IMR-90 (cell line): Measurements from ENCODE around the gene CARS2. TPM values are rescaled to one million over a fixed set of nuclear protein-coding genes. Genes with fewer than 3 reads are reported as not detected.

Experiments
- ATAC-seq: fragments of 200-7000 bp; cut with Tn5 transposase; 2 replicates; pipeline ENCODE4 v1.9.1; 2020; ENCODE audit warnings: low read depth, mild to moderate bottlenecking, moderate library complexity
- BruUV-seq: library from RNA; stranded (reverse); fragments of 400-500 nt; replicated peaks from 2 replicates; lab custom pipeline; 2021; lab: Mats Ljungman, UMichigan
- CTCF ChIA-PET: fragments of 300-600 bp; formaldehyde crosslinking; extraction: SDS; loops from one replicate; lab custom pipeline; 2021; ENCODE audit warnings: antibody characterized with exemption; lab: Yijun Ruan, JAX
- POLR2A ChIA-PET: fragments of 300-600 bp; sonication (Branson Sonifier 250); formaldehyde crosslinking; loops from one replicate; lab custom pipeline; 2022; ENCODE audit warnings: antibody characterized with exemption; ENCODE audit not compliant: unreplicated experiment; lab: Charles Lee
- DNase-seq: peaks from one replicate; pipeline ENCODE4 v3.0.0; 2013
- H2AFZ ChIP-seq: replicated peaks from 2 replicates; pipeline ENCODE3; 2013; ENCODE audit warnings: low read length, mild to moderate bottlenecking; ENCODE audit not compliant: poor library complexity
- H2AK5ac ChIP-seq: 2 replicates; pipeline ENCODE4 v1.6.1; 2013; ENCODE audit warnings: low read depth, low read length, inconsistent platforms
- H2AK9ac ChIP-seq: replicated peaks from 2 replicates; pipeline ENCODE3; 2013; ENCODE audit warnings: mild to moderate bottlenecking, low read depth, low read length, moderate library complexity; ENCODE audit not compliant: poor library complexity
- H2BK120ac ChIP-seq: 2 replicates; pipeline ENCODE4 v1.6.1; 2013; ENCODE audit warnings: low read depth, low read length, inconsistent platforms
- H2BK15ac ChIP-seq: 3 replicates; pipeline ENCODE4 v1.6.1; 2013; ENCODE audit warnings: low read depth, low read length, inconsistent platforms
- H2BK20ac ChIP-seq: 2 replicates; pipeline ENCODE4 v1.6.1; 2013; ENCODE audit warnings: low read depth, mild to moderate bottlenecking, inconsistent platforms, low read length, moderate library complexity
- H2BK5ac ChIP-seq: 2 replicates; pipeline ENCODE4 v1.6.1; 2013; ENCODE audit warnings: mild to moderate bottlenecking, low read depth, low read length, inconsistent platforms; ENCODE audit not compliant: poor library complexity, severe bottlenecking
- H3K14ac ChIP-seq: replicated peaks from 2 replicates; pipeline ENCODE4 v1.6.1; 2013; ENCODE audit warnings: low read depth, low read length, inconsistent platforms
- H3K18ac ChIP-seq: 2 replicates; pipeline ENCODE4 v1.6.1; 2013; ENCODE audit warnings: low read depth, low read length, control low read depth
- H3K23ac ChIP-seq: 2 replicates; pipeline ENCODE4 v1.6.1; 2013; ENCODE audit warnings: low read depth, low read length, inconsistent platforms
- H3K27ac ChIP-seq: 2 replicates; pipeline ENCODE4 v1.5.1; 2013; ENCODE audit warnings: mild to moderate bottlenecking, control low read depth, low read length; ENCODE audit not compliant: insufficient read depth
- H3K27me3 ChIP-seq: 2 replicates; pipeline ENCODE4 v1.6.1; 2013; ENCODE audit warnings: low read length; ENCODE audit not compliant: control insufficient read depth, insufficient read depth
- H3K36me3 ChIP-seq: 2 replicates; pipeline ENCODE4 v1.6.1; 2013; ENCODE audit warnings: low read length, mixed read lengths; ENCODE audit not compliant: control insufficient read depth, insufficient read depth
- H3K4ac ChIP-seq: 2 replicates; pipeline ENCODE4 v1.6.1; 2013; ENCODE audit warnings: low read depth, low read length, inconsistent platforms
- H3K4me1 ChIP-seq: 2 replicates; pipeline ENCODE4 v1.6.1; 2013; ENCODE audit warnings: low read length, mixed read lengths; ENCODE audit not compliant: control insufficient read depth, insufficient read depth
- H3K4me2 ChIP-seq: 2 replicates; pipeline ENCODE4 v1.6.1; 2013; ENCODE audit warnings: low read depth, mild to moderate bottlenecking, control low read depth, low read length, moderate library complexity
- H3K4me3 ChIP-seq: 2 replicates; pipeline ENCODE4 v1.5.1; 2013; ENCODE audit warnings: low read depth, mild to moderate bottlenecking, control low read depth, low read length, moderate library complexity; ENCODE audit not compliant: insufficient read depth
- H3K56ac ChIP-seq: 2 replicates; pipeline ENCODE4 v1.6.1; 2013; ENCODE audit warnings: low read length, inconsistent platforms; ENCODE audit not compliant: insufficient read depth; ENCODE audit errors: extremely low read depth
- H3K79me1 ChIP-seq, 2 experiments: 2 replicates each; pipeline ENCODE4 v1.6.1; 2013; ENCODE audit warnings: low read length in 2 of 2, inconsistent platforms in 1 of 2, low read depth in 1 of 2
- H3K9ac ChIP-seq: 2 replicates; pipeline ENCODE4 v1.6.1; 2013; ENCODE audit warnings: low read depth, low read length, control low read depth
- H3K9me1 ChIP-seq: 2 replicates; pipeline ENCODE4 v1.6.1; 2013; ENCODE audit warnings: low read length, inconsistent platforms; ENCODE audit not compliant: insufficient read depth
- H3K9me3 ChIP-seq: 2 replicates; pipeline ENCODE4 v1.6.1; 2013; ENCODE audit warnings: low read length; ENCODE audit not compliant: control insufficient read depth, insufficient read depth
- H4K20me1 ChIP-seq: 2 replicates; pipeline ENCODE4 v1.6.1; 2013; ENCODE audit warnings: low read length, inconsistent platforms; ENCODE audit not compliant: insufficient read depth
- H4K5ac ChIP-seq: 2 replicates; pipeline ENCODE4 v1.6.1; 2013; ENCODE audit warnings: mild to moderate bottlenecking, low read depth, low read length, control low read depth
- H4K8ac ChIP-seq, 2 experiments: 2 replicates each; pipeline ENCODE4 v1.6.1; 2013; ENCODE audit warnings: low read depth in 2 of 2, low read length in 2 of 2, control low read depth in 1 of 2, inconsistent platforms in 1 of 2
- H4K91ac ChIP-seq: 2 replicates; pipeline ENCODE4 v1.6.1; 2013; ENCODE audit warnings: low read depth, low read length, inconsistent platforms; ENCODE audit not compliant: insufficient read depth
- BHLHE40 ChIP-seq: fragments of 150-350 bp; IDR thresholded peaks from 2 replicates; pipeline ENCODE4 v1.6.1; 2016; ENCODE audit warnings: mild to moderate bottlenecking, low read depth, low read length
- CEBPB ChIP-seq: IDR thresholded peaks from 2 replicates; pipeline ENCODE4 v1.6.1; 2012; ENCODE audit warnings: low read depth, low read length, improper control_type of control experiment
- CHD1 ChIP-seq: IDR thresholded peaks from 2 replicates; pipeline ENCODE4 v1.6.1; 2012; ENCODE audit warnings: low read depth, low read length, improper control_type of control experiment
- FOS ChIP-seq: fragments of 150-350 bp; IDR thresholded peaks from 2 replicates; pipeline ENCODE4 v1.6.1; 2016; ENCODE audit warnings: low read depth, low read length
- MAFK ChIP-seq: IDR thresholded peaks from 2 replicates; pipeline ENCODE4 v1.6.1; 2012; ENCODE audit warnings: low read depth, low read length, improper control_type of control experiment
- MAZ ChIP-seq: IDR thresholded peaks from 2 replicates; pipeline ENCODE4 v1.6.1; 2012; ENCODE audit warnings: low read depth, mild to moderate bottlenecking, low read length, improper control_type of control experiment, moderate library complexity, borderline replicate concordance
- MXI1 ChIP-seq: IDR thresholded peaks from 2 replicates; pipeline ENCODE4 v1.6.1; 2012; ENCODE audit warnings: low read depth, mild to moderate bottlenecking, low read length, moderate library complexity, borderline replicate concordance
- NFE2L2 ChIP-seq: fragments of 150-350 bp; IDR thresholded peaks from 2 replicates; pipeline ENCODE4 v1.6.1; 2016; ENCODE audit warnings: low read depth, mild to moderate bottlenecking, low read length
- POLR2A ChIP-seq: IDR thresholded peaks from 2 replicates; pipeline ENCODE4 v1.6.1; 2012; ENCODE audit warnings: mild to moderate bottlenecking, low read depth, low read length
- RAD21 ChIP-seq: IDR thresholded peaks from 2 replicates; pipeline ENCODE4 v1.6.1; 2012; ENCODE audit warnings: low read length, improper control_type of control experiment
- RCOR1 ChIP-seq: IDR thresholded peaks from 2 replicates; pipeline ENCODE4 v1.6.1; 2012; ENCODE audit warnings: mild to moderate bottlenecking, low read length, improper control_type of control experiment; ENCODE audit not compliant: insufficient replicate concordance
- RFX5 ChIP-seq: IDR thresholded peaks from 2 replicates; pipeline ENCODE4 v1.8.0; 2012; ENCODE audit warnings: low read depth, mild to moderate bottlenecking, low read length, moderate library complexity
- SMC3 ChIP-seq: fragments of 150-350 bp; IDR thresholded peaks from 2 replicates; pipeline ENCODE4 v1.6.1; 2016; ENCODE audit warnings: low read depth, mild to moderate bottlenecking, antibody characterized with exemption, low read length, moderate library complexity
- whole genome bisulfite sequencing, 2 experiments: methylation state at CpG; one replicate each; pipeline versions ENCODE4 v1.1.5 to v1.1.7; 2013; ENCODE audit warnings: missing lambda C conversion rate in 2 of 2; ENCODE audit not compliant: insufficient read length in 1 of 2; ENCODE audit errors: extremely low coverage in 2 of 2; 5-methylcytosine and 5-hydroxymethylcytosine counted together
- dilution Hi-C: fragments of 300-500 bp; cut with HindIII; formaldehyde crosslinking; loops from one replicate; pipeline ENCODE4 v1.14.3; 2018; ENCODE audit warnings: low sequenced_read_pairs; ENCODE audit not compliant: unreplicated experiment
- in situ Hi-C: fragments of 300-500 bp; cut with MboI; formaldehyde crosslinking; loops from 3 replicates; pipeline ENCODE4 v1.14.3; 2019; ENCODE audit warnings: low sequenced_read_pairs, inconsistent platforms, mixed read lengths
- intact Hi-C: fragments of 100-400 bp; cut with micrococcal nuclease; formaldehyde crosslinking; loops from 2 replicates; pipeline ENCODE4 v1.10.0; 2022
- polyA plus RNA-seq, 3 experiments: library from polyadenylated mRNA; depleted of rRNA; stranded (reverse); fragments of >200 nt; gene quantifications; 2 replicates each; pipeline ENCODE4 v1.2.3, GENCODE V29; 2012; ENCODE audit warnings: low replicate concordance in 1 of 3
- total RNA-seq: library from RNA; depleted of rRNA; stranded (reverse); fragments of >200 nt; gene quantifications from 2 replicates; pipeline ENCODE4 v1.2.3, GENCODE V29; 2012
- TF ChIP-seq, protein P1 (sequence below): conservative IDR thresholded peaks from 2 replicates; pipeline ENCODE4 v1.5.1; 2012; ENCODE audit warnings: mild to moderate bottlenecking, low read depth, low read length, improper control_type of control experiment
- TF ChIP-seq, protein P2 (sequence below): fragments of 150-350 bp; IDR thresholded peaks from 2 replicates; pipeline ENCODE4 v1.6.1; 2016; ENCODE audit warnings: low read depth, mild to moderate bottlenecking, low read length, moderate library complexity, borderline replicate concordance
- TF ChIP-seq, protein P3 (sequence below): fragments of 150-350 bp; IDR thresholded peaks from 2 replicates; pipeline ENCODE4 v1.6.1; 2017; ENCODE audit warnings: mild to moderate bottlenecking, antibody characterized with exemption, low read length, low read depth

Gene CARS2
- total and polyA plus RNA-seq, 2 of the 4 experiments (the other 2 are of a cell fraction) = 76.2 to 76.4 TPM

DNA sequence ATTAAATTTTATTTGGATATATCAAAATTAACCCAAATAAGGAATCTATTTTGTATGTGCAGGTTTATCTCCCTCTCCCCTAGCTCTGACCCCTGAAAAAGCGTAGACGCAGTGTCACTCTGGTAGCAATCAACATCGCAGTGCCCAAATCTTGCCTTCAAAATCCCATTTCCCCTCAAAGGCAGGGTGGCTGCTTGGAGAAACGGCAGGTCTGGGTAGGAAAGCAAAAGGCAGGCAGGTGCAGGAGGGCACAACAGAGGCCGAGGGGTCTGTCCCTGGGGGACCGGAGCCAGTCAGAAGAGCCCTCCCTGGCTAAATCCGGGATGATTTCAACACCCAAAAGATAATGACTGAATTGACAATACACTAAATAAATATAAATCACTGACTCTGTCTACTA lies 48.7 kb downstream of the CARS2 start:
- no peaks in the 10 kb centered on the region for H4K20me1 ChIP-seq
- BruUV-seq = no TSS peak
- no peak overlapping the region for H2BK15ac ChIP-seq
- H3K56ac ChIP-seq = no peak overlapping the region
- intact Hi-C loops = no loop called here
- dilution Hi-C loops = no loop called here
- H3K4me1 ChIP-seq = no peaks in the 10 kb centered on the region
- H3K23ac ChIP-seq = no peak overlapping the region
- no peak for DNase-seq
- ChIA-PET POLR2A (no interaction called here), CTCF (no interaction called here)
- ATAC-seq = no peak
- no peak overlapping the region for H2BK20ac ChIP-seq
- H2AK9ac ChIP-seq = no peak overlapping the region
- no peak overlapping the region for H3K18ac ChIP-seq
- no CpG with 5 or more reads among the region's 7 CpGs for WGBS, 2 experiments
- H2BK5ac ChIP-seq = no peak overlapping the region
- H3K4me3 ChIP-seq = no peak overlapping the region
- no peak overlapping the region for H4K5ac ChIP-seq
- no peak overlapping the region for H2AK5ac ChIP-seq
- H2AFZ ChIP-seq = no peak overlapping the region
- no peak overlapping the region for H4K8ac ChIP-seq
- no peaks in the 10 kb centered on the region for H3K27me3 ChIP-seq
- H3K9ac ChIP-seq = no peak overlapping the region
- H2BK120ac ChIP-seq = no peak overlapping the region
- no peaks in the 10 kb centered on the region; the same call in 1 of the 2 replicates for H3K9me1 ChIP-seq
- TF ChIP-seq BHLHE40 = no peak
- no peak for TF ChIP-seq SMC3
- no peak for TF ChIP-seq MXI1
- no peak for TF ChIP-seq POLR2A
- no peak for TF ChIP-seq CHD1
- TF ChIP-seq, protein P1, sequence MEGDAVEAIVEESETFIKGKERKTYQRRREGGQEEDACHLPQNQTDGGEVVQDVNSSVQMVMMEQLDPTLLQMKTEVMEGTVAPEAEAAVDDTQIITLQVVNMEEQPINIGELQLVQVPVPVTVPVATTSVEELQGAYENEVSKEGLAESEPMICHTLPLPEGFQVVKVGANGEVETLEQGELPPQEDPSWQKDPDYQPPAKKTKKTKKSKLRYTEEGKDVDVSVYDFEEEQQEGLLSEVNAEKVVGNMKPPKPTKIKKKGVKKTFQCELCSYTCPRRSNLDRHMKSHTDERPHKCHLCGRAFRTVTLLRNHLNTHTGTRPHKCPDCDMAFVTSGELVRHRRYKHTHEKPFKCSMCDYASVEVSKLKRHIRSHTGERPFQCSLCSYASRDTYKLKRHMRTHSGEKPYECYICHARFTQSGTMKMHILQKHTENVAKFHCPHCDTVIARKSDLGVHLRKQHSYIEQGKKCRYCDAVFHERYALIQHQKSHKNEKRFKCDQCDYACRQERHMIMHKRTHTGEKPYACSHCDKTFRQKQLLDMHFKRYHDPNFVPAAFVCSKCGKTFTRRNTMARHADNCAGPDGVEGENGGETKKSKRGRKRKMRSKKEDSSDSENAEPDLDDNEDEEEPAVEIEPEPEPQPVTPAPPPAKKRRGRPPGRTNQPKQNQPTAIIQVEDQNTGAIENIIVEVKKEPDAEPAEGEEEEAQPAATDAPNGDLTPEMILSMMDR = no peak
- no peak for TF ChIP-seq RAD21
- no peak for TF ChIP-seq FOS
- no peak for TF ChIP-seq CEBPB
- TF ChIP-seq MAFK = no peak
- TF ChIP-seq RFX5 = no peak
- no peak for TF ChIP-seq RCOR1
- TF ChIP-seq, protein P2, sequence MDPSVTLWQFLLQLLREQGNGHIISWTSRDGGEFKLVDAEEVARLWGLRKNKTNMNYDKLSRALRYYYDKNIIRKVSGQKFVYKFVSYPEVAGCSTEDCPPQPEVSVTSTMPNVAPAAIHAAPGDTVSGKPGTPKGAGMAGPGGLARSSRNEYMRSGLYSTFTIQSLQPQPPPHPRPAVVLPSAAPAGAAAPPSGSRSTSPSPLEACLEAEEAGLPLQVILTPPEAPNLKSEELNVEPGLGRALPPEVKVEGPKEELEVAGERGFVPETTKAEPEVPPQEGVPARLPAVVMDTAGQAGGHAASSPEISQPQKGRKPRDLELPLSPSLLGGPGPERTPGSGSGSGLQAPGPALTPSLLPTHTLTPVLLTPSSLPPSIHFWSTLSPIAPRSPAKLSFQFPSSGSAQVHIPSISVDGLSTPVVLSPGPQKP = no peak
- TF ChIP-seq NFE2L2 = no peak
- TF ChIP-seq, protein P3, sequence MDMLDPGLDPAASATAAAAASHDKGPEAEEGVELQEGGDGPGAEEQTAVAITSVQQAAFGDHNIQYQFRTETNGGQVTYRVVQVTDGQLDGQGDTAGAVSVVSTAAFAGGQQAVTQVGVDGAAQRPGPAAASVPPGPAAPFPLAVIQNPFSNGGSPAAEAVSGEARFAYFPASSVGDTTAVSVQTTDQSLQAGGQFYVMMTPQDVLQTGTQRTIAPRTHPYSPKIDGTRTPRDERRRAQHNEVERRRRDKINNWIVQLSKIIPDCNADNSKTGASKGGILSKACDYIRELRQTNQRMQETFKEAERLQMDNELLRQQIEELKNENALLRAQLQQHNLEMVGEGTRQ = no peak
- TF ChIP-seq MAZ = no peak
- H3K14ac ChIP-seq = no peak overlapping the region
- H3K36me3 ChIP-seq = peaks cover 31% of the 10 kb centered on the region
- H3K9me3 ChIP-seq = peaks cover 3% of the 10 kb centered on the region
- H3K27ac ChIP-seq = no peak overlapping the region
- peaks cover 17 to 19% of the 10 kb centered on the region in 2 experiments for H3K79me1 ChIP-seq
- no peak overlapping the region for H3K4ac ChIP-seq
- H3K4me2 ChIP-seq = no peak overlapping the region
- H4K91ac ChIP-seq = no peak overlapping the region
- in situ Hi-C loops = no loop called here
